T-cell (primary cell): ENCODE measurements around the gene SURF1. TPM values are rescaled to one million over a fixed set of nuclear protein-coding genes. Genes with fewer than 3 reads are reported as not detected.

Experiments used
- ATAC-seq, 4 experiments: fragments of 200-7000 bp in 3 of 4; fragments of 150-1000 bp in 1 of 4; cut with Tn5 transposase; replicated peaks in 1 of 4; 1 replicate in 3 of 4; 2 replicates in 1 of 4; pipeline ENCODE4 v1.10.0; 2021; ENCODE audit warnings: moderate library complexity in 3 of 4, mild to moderate bottlenecking in 2 of 4, moderate number of reproducible peaks in 1 of 4
- CTCF ChIA-PET, 2 donors: fragments of 300-600 bp; sonication (Branson Sonifier 250); formaldehyde crosslinking; loops; one replicate each; lab custom pipeline; 2022; ENCODE audit warnings: antibody characterized with exemption in 2 of 2; lab: Charles Lee
- POLR2A ChIA-PET, 2 donors: fragments of 300-600 bp; sonication (Branson Sonifier 250); formaldehyde crosslinking; loops; one replicate each; lab custom pipeline; 2022; ENCODE audit warnings: antibody characterized with exemption in 2 of 2; lab: Charles Lee
- DNase-seq, 35 experiments: peaks; one replicate each; pipeline versions ENCODE4 v3.0.0 to v3.0.0-alpha.2; 2013 to 2023
- H3K27ac ChIP-seq: one replicate; pipeline ENCODE4 v1.5.1; 2013; ENCODE audit warnings: low read length
- H3K27me3 ChIP-seq, 2 experiments: replicated peaks in 1 of 2; 1 replicate in 1 of 2; 2 replicates in 1 of 2; pipeline versions ENCODE4 v1.6.1 to v1.7.0; 2013; ENCODE audit warnings: low read length in 1 of 2, mixed read lengths in 1 of 2; ENCODE audit not compliant: control insufficient read depth in 2 of 2, insufficient read depth in 2 of 2; ENCODE audit errors: extremely low read depth in 1 of 2
- H3K36me3 ChIP-seq, 2 donors: 1 replicate in 1 of 2; 2 replicates in 1 of 2; pipeline versions ENCODE4 v1.6.1 to v1.7.0; 2013; ENCODE audit warnings: low read length in 1 of 2; ENCODE audit not compliant: control insufficient read depth in 2 of 2, insufficient read depth in 1 of 2; ENCODE audit errors: extremely low read depth in 1 of 2
- H3K4me1 ChIP-seq, 2 experiments: 1 replicate in 1 of 2; 2 replicates in 1 of 2; pipeline versions ENCODE4 v1.6.1 to v1.7.0; 2013; ENCODE audit warnings: low read length in 2 of 2, mixed read lengths in 1 of 2; ENCODE audit not compliant: insufficient read depth in 2 of 2, control insufficient read depth in 1 of 2; ENCODE audit errors: extremely low read depth in 1 of 2
- H3K4me3 ChIP-seq, 2 donors: 1 replicate in 1 of 2; 2 replicates in 1 of 2; pipeline versions ENCODE4 v1.5.1 to v1.7.0; 2013; ENCODE audit warnings: mild to moderate bottlenecking in 2 of 2, low read length in 1 of 2, moderate library complexity in 1 of 2; ENCODE audit not compliant: control insufficient read depth in 1 of 2; ENCODE audit errors: extremely low read depth in 1 of 2
- H3K9me3 ChIP-seq: 2 replicates; pipeline ENCODE4 v1.7.0; 2013
- H3K27ac Mint-ChIP-seq, 2 donors: one replicate each; pipeline ENCODE4 v1.8.0; 2020 to 2021; ENCODE audit warnings: mild to moderate bottlenecking in 2 of 2, mixed read lengths in 2 of 2
- H3K27me3 Mint-ChIP-seq, 2 donors: one replicate each; pipeline ENCODE4 v1.8.0; 2021 to 2022; ENCODE audit warnings: mixed read lengths in 2 of 2
- H3K36me3 Mint-ChIP-seq: one replicate; pipeline ENCODE4 v1.8.0; 2021; ENCODE audit warnings: mixed read lengths
- H3K4me1 Mint-ChIP-seq, 3 donors: one replicate each; pipeline ENCODE4 v1.8.0; 2020 to 2022; ENCODE audit warnings: mixed read lengths in 3 of 3, mild to moderate bottlenecking in 1 of 3
- H3K4me3 Mint-ChIP-seq, 3 donors: one replicate each; pipeline ENCODE4 v1.8.0; 2020 to 2022; ENCODE audit warnings: mild to moderate bottlenecking in 3 of 3, mixed read lengths in 3 of 3, moderate library complexity in 3 of 3
- H3K9me3 Mint-ChIP-seq, 3 donors: one replicate each; pipeline ENCODE4 v1.8.0; 2020 to 2022; ENCODE audit warnings: mixed read lengths in 3 of 3
- WGBS: methylation state at CpG from one replicate; pipeline ENCODE4 v1.1.5; 2013; ENCODE audit warnings: missing lambda C conversion rate; ENCODE audit not compliant: insufficient coverage; 5-methylcytosine and 5-hydroxymethylcytosine counted together
- total RNA-seq, 35 experiments: library from RNA in 6 of 35; stranded (reverse) in 6 of 35; fragments of 120-200 nt in 1 of 35; gene quantifications; one replicate each; pipeline versions ENCODE4 v1.2.1 to v1.2.4 and lab custom pipeline; 2013 to 2026

The SURF1 gene
- total RNA-seq, 5 donors from 2014 or later (not counting 1 experiment from before 2014, with no cell fraction given), result 33.0 to 58.7 (median 58.3) TPM

DNA sequence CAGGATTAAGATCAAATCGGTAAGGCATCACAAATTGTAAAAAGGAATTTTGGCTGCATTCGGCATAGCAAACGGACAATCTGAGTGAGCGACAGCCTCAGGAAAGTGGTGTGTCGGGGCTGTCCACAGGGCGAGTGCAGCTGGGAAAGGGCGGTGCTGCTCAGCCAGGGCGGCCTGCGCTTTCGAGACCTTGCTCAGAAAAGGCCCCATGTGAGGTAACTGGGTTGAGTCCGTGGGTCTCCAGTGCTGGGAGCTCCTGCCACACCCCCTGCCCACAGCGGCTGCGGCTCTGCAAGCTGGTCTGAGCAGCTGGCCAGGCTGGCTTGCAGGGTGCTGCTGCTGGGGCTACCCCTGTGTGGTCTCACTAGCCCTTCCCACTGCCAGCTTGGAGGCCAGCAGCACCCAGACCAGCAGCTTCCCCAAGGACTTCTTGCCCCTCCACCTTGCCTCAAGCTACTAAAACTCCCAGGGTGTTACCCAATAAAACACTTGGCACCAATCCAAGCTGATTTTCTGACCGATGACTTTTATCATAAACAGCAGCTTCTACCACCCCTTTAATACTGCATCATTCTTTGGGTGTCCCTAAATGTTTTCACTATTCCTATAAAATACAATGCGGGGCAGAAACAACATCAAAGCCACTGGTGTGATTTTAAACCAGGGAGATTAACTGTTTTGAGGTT lies 6.2 kb upstream of the SURF1 start:
- Mint-ChIP-seq H3K27ac (no peak overlapping the region), H3K9me3 (no peaks in the 10 kb centered on the region), H3K4me3 (no peak overlapping the region), H3K27me3 (no peaks in the 10 kb centered on the region), H3K4me1 (peaks cover 23 to 45% (median 33%) of the 10 kb centered on the region in 3 donors), H3K36me3 (peaks cover 32% of the 10 kb centered on the region)
- Histone ChIP-seq H3K36me3 (peaks cover 30 to 90% of the 10 kb centered on the region in 2 donors), H3K27ac (no peak overlapping the region), H3K27me3 (no peaks in the 10 kb centered on the region), H3K4me3 (no peak overlapping the region), H3K9me3 (no peaks in the 10 kb centered on the region), H3K4me1 (peaks cover under 1 to 42% of the 10 kb centered on the region in 2 experiments)
- ChIA-PET POLR2A (interaction anchor here in 1 of 2 donors (1.0 kb wide), 1 partner anchor 8 kb away, joined by 5 read pairs; no protein-coding TSS in a partner anchor), CTCF (no interaction called here)
- 94% methylated on average over 14 of the region's 15 CpGs for WGBS
- no peak for ATAC-seq
- DNase-seq, result no peak

DNA sequence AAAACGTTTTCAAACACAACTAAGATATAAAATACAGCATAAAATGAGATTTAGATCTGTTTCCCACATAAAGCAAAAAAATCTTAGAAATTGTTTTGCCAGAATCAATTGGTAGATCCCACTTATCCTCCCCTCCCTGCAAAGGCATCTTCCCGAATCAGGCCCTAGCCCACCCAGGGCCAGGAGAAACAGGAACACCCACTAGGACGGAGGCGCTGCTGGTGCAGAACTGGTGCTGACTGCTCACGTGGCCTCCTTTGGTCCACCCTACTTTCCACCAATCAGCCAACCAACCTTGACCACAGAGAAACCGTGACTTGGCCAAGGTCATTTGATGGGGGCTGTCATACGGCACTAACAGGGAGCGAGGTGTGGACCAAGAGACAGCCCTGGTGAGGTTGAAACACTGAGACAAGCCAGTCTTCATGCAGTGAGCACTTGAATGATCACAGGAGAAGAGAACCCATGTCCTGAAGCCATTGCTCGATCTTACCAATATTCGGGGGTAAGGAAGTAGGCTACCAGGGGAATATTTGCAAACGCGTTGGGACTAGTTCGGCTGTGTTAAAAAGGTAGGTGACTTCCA lies 5.3 kb upstream of the SURF1 start:
- 95% methylated on average over 8 of the region's 13 CpGs for WGBS
- CTCF ChIA-PET, result no interaction called here

DNA sequence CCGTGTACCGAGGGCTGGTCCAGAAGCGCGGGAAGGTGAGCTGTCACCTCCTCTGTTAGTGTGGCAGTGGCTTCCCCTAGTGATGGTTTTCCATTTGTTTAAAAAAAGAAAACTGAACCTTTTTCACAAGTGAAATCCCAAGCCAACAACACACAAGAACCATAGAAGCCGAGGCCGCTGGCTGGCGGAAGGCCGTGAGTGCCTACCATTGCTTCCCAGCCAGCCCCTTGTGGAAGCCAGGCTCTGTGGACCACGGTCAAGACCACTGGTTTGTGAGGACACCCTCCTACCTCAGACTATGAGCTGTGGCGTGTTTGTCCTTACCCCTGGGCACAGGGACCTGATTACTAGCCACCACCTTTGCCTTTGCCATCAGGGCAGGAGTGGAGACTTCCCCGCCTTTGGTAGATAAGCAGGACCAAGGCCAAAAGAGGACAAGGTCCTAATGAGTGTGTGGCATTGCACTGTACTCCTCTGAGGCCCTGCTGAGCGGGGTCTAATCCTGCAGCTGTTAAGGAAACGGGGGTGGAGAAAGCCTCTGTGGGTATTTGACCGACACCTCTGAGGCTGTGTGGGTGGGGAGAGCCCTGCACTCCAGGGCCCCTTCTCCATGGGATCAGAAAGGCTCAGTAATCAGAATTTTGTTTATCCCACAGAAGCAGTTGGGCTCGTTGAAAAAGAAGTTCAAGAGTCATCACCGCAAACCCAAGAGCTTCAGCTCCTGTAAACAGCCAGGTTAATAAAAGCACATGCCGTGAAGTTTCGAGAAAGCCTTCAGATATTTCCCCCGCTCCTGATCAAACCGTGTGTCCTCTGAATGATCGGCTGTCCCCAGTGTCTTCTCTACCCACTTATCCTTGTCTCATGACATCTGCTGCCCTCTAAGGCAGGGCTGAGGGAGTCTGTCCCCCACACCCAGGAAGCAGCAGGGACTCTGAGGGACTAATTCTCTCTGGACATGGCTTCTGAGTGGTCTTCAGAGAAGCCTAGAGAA lies 4.4 kb upstream of the SURF1 start:
- no peak for DNase-seq

More for the DNA sequence above, 5.3 kb upstream of the SURF1 start:
- H3K36me3 ChIP-seq, result peaks cover 29 to 84% of the 10 kb centered on the region in 2 donors
- no peak overlapping the region for H3K4me3 Mint-ChIP-seq
- no peak overlapping the region for H3K27ac Mint-ChIP-seq
- no peaks in the 10 kb centered on the region for H3K9me3 ChIP-seq
- no peak overlapping the region for H3K4me3 ChIP-seq
- H3K4me1 ChIP-seq, result peaks cover 5 to 42% of the 10 kb centered on the region in 2 experiments
- H3K27me3 Mint-ChIP-seq, result no peaks in the 10 kb centered on the region
- H3K27me3 ChIP-seq, result no peaks in the 10 kb centered on the region
- H3K36me3 Mint-ChIP-seq, result peaks cover 32% of the 10 kb centered on the region
- no peak overlapping the region for H3K27ac ChIP-seq
- POLR2A ChIA-PET, result no interaction called here
- ATAC-seq, result no peak
- no peak for DNase-seq
- no peaks in the 10 kb centered on the region for H3K9me3 Mint-ChIP-seq
- peaks cover 24 to 43% (median 35%) of the 10 kb centered on the region in 3 donors for H3K4me1 Mint-ChIP-seq

DNA sequence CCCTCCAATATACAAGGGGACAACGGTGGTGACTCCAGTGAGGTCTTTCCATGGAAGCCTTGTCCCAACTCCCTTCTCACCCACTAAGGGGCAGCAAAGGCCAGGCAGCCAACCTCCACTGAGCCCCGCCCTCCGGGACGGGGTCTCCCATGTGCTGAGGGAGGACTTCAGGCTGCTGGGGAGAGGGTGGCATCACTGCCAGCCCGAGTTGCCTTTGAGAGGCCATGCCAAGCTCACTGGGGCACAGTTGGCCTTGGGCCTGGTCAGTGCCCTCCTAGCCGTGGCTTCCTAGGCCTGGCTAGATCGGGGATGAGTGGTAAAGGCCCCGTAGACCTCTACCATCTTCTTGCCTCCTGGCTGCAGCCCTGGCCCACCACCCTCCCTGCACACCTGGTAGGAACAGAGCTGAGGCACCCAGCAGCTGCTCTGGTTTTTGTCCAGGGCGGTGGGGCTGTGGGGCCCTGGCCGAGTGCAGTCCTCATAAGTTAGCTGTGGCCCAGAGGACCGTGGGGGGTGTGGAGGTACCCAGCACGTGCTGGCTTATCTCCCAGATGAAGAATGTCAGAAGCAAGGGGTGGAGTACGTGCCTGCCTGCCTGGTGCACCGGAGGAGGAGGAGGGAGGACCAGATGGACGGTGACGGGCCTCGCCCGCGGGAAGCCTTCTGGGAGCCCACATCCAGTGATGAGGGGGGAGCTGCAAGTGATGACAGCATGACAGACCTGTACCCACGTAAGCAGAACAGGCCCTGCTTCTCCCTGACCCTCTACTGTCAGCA lies 3.3 kb upstream of the SURF1 start:
- Histone ChIP-seq H3K27ac (no peak overlapping the region), H3K9me3 (no peaks in the 10 kb centered on the region), H3K4me1 (peaks cover 9 to 49% of the 10 kb centered on the region in 2 experiments), H3K4me3 (no peak overlapping the region), H3K36me3 (peaks cover 21 to 66% of the 10 kb centered on the region in 2 donors), H3K27me3 (no peaks in the 10 kb centered on the region)
- H3K27me3 Mint-ChIP-seq, result no peaks in the 10 kb centered on the region
- H3K9me3 Mint-ChIP-seq, result no peaks in the 10 kb centered on the region
- peaks cover 24 to 42% (median 34%) of the 10 kb centered on the region in 3 donors for H3K4me1 Mint-ChIP-seq
- H3K4me3 Mint-ChIP-seq, result peak overlapping the region in 1 of 3 donors; percentile 49
- ChIA-PET POLR2A (interaction anchor here in 1 of 2 donors (0.6 kb wide), 1 partner anchor 21 kb away, joined by 3 read pairs; no protein-coding TSS in a partner anchor), CTCF (interaction anchor here in 1 of 2 donors (0.8 to 0.9 kb wide), 2 partner anchors 11 to 14 kb away, joined by 3 to 4 read pairs; no protein-coding TSS in a partner anchor)
- peak overlapping the region in 1 of 2 donors; percentile 58 for H3K27ac Mint-ChIP-seq
- peaks cover 27% of the 10 kb centered on the region for H3K36me3 Mint-ChIP-seq
- ATAC-seq (no peak), DNase-seq (peak in 2 of 35 experiments; percentile 18 to 37)
- WGBS, result 87% methylated on average over 14 of the region's 20 CpGs

More for the DNA sequence above, 4.4 kb upstream of the SURF1 start:
- Histone ChIP-seq H3K4me1 (peaks cover 8 to 45% of the 10 kb centered on the region in 2 experiments), H3K27me3 (no peaks in the 10 kb centered on the region), H3K36me3 (peaks cover 21 to 75% of the 10 kb centered on the region in 2 donors), H3K4me3 (no peak overlapping the region), H3K27ac (no peak overlapping the region), H3K9me3 (no peaks in the 10 kb centered on the region)
- no peak overlapping the region for H3K4me3 Mint-ChIP-seq
- H3K27me3 Mint-ChIP-seq, result no peaks in the 10 kb centered on the region
- WGBS, result 70% methylated on average over 16 of the region's 21 CpGs
- no peak for ATAC-seq
- CTCF ChIA-PET, result interaction anchor here in 1 of 2 donors (0.7 to 0.9 kb wide), 3 partner anchors 10 to 82 kb away, joined by 3 to 4 read pairs (median 3); no protein-coding TSS in a partner anchor
- H3K36me3 Mint-ChIP-seq, result peaks cover 28% of the 10 kb centered on the region
- no peaks in the 10 kb centered on the region for H3K9me3 Mint-ChIP-seq
- H3K27ac Mint-ChIP-seq, result peak overlapping the region; percentile 44 to 48
- H3K4me1 Mint-ChIP-seq, result peaks cover 24 to 37% (median 30%) of the 10 kb centered on the region in 3 donors
- POLR2A ChIA-PET, result interaction anchor here in 1 of 2 donors (0.6 kb wide), 1 partner anchor 69 kb away, joined by 3 read pairs; no protein-coding TSS in a partner anchor

DNA sequence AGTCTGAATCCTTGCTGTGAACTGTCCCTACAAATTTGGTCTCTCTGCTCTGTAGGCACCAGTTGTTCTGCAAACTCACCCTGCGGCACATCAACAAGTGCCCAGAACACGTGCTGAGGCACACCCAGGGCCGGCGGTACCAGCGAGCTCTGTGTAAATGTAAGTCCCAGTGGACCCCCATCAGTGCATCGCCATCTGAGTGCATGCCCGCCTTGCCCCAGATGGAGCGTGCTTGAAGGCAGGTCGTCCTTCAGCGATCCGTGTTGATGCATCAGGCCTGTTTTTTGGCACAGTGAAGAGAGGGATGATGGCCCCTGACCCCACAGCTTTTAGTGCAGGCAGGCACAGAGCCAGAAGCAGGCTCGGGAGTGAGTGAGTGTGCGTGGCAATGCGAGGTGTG lies 1.4 kb upstream of the SURF1 start:
- no peaks in the 10 kb centered on the region for H3K9me3 ChIP-seq
- Mint-ChIP-seq H3K27ac (peak overlapping the region; percentile 69 to 80), H3K4me1 (peaks cover 25 to 47% (median 44%) of the 10 kb centered on the region in 3 donors), H3K9me3 (no peaks in the 10 kb centered on the region), H3K4me3 (peak overlapping the region; percentile 71 to 82 (median 75)), H3K36me3 (peaks cover 21% of the 10 kb centered on the region), H3K27me3 (no peaks in the 10 kb centered on the region)
- 96% methylated on average over 14 of the region's 14 CpGs for WGBS
- POLR2A ChIA-PET, result no interaction called here
- peaks cover 9 to 51% of the 10 kb centered on the region in 2 experiments for H3K4me1 ChIP-seq
- no peaks in the 10 kb centered on the region for H3K27me3 ChIP-seq
- peaks cover 21 to 65% of the 10 kb centered on the region in 2 donors for H3K36me3 ChIP-seq
- DNase-seq (no peak), ATAC-seq (no peak)
- CTCF ChIA-PET, result interaction anchor here (0.6 to 2.8 kb wide), 2 partner anchors 11 to 14 kb away, joined by 3 to 16 read pairs; no protein-coding TSS in a partner anchor
- H3K27ac ChIP-seq, result no peak overlapping the region
- H3K4me3 ChIP-seq, result no peak overlapping the region
